Measurements from ENCODE around the gene LHX4.

DNA sequence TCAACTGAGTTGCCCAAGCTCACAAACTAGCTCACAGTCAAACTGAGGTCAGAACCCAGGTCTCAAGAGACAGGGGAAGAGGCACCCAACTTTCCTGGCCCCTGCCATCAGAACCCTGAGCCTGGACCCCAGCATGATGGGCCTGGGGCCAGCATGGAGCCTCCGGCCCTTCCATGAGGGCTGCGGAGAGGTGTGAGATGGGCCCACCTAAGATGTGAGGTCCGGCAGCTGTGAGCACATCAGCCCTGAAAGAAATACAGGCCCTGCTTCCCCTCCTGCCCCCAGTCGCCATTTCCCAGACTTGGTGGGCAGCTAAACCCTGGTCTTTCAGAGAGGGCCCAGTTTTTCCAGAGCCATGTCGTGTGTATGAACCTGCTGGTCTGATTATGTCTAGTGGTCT, 44.8 kb upstream of the LHX4 start:
- no peak for TF ChIP-seq TAF1 (IDR thresholded peaks at IDR 0.05; ENCODE audit: low read depth, low read length)
- TF ChIP-seq, protein P1, sequence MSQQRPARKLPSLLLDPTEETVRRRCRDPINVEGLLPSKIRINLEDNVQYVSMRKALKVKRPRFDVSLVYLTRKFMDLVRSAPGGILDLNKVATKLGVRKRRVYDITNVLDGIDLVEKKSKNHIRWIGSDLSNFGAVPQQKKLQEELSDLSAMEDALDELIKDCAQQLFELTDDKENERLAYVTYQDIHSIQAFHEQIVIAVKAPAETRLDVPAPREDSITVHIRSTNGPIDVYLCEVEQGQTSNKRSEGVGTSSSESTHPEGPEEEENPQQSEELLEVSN (IDR thresholded peaks at IDR 0.05), result no peak
- TF ChIP-seq, protein P2, sequence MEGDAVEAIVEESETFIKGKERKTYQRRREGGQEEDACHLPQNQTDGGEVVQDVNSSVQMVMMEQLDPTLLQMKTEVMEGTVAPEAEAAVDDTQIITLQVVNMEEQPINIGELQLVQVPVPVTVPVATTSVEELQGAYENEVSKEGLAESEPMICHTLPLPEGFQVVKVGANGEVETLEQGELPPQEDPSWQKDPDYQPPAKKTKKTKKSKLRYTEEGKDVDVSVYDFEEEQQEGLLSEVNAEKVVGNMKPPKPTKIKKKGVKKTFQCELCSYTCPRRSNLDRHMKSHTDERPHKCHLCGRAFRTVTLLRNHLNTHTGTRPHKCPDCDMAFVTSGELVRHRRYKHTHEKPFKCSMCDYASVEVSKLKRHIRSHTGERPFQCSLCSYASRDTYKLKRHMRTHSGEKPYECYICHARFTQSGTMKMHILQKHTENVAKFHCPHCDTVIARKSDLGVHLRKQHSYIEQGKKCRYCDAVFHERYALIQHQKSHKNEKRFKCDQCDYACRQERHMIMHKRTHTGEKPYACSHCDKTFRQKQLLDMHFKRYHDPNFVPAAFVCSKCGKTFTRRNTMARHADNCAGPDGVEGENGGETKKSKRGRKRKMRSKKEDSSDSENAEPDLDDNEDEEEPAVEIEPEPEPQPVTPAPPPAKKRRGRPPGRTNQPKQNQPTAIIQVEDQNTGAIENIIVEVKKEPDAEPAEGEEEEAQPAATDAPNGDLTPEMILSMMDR (IDR thresholded peaks at IDR 0.05; ENCODE audit: control extremely low read depth in 1 of 3, insufficient read depth in 1 of 3, low read depth in 1 of 3, low read length in 3 of 3), result no peak

All from H1 (cell line).